ENCODE measurements around the gene GCN1.

- TF ChIP-seq, protein P1, sequence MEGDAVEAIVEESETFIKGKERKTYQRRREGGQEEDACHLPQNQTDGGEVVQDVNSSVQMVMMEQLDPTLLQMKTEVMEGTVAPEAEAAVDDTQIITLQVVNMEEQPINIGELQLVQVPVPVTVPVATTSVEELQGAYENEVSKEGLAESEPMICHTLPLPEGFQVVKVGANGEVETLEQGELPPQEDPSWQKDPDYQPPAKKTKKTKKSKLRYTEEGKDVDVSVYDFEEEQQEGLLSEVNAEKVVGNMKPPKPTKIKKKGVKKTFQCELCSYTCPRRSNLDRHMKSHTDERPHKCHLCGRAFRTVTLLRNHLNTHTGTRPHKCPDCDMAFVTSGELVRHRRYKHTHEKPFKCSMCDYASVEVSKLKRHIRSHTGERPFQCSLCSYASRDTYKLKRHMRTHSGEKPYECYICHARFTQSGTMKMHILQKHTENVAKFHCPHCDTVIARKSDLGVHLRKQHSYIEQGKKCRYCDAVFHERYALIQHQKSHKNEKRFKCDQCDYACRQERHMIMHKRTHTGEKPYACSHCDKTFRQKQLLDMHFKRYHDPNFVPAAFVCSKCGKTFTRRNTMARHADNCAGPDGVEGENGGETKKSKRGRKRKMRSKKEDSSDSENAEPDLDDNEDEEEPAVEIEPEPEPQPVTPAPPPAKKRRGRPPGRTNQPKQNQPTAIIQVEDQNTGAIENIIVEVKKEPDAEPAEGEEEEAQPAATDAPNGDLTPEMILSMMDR (IDR thresholded peaks at IDR 0.05; ENCODE audit: low read depth, low read length), result no peak
- TF ChIP-seq POLR2A (IDR thresholded peaks at IDR 0.05; ENCODE audit: extremely low read depth, insufficient read length) (no peak), MYC (IDR thresholded peaks at IDR 0.05; ENCODE audit: low read depth, low read length) (no peak)
These were observed 93.9 kb downstream of the GCN1 start for GRCh38 chr12:120100630-120101029.

All from NB4 (cell line).